ENCODE data around the gene SLC6A6.

Gene SLC6A6

DNA sequence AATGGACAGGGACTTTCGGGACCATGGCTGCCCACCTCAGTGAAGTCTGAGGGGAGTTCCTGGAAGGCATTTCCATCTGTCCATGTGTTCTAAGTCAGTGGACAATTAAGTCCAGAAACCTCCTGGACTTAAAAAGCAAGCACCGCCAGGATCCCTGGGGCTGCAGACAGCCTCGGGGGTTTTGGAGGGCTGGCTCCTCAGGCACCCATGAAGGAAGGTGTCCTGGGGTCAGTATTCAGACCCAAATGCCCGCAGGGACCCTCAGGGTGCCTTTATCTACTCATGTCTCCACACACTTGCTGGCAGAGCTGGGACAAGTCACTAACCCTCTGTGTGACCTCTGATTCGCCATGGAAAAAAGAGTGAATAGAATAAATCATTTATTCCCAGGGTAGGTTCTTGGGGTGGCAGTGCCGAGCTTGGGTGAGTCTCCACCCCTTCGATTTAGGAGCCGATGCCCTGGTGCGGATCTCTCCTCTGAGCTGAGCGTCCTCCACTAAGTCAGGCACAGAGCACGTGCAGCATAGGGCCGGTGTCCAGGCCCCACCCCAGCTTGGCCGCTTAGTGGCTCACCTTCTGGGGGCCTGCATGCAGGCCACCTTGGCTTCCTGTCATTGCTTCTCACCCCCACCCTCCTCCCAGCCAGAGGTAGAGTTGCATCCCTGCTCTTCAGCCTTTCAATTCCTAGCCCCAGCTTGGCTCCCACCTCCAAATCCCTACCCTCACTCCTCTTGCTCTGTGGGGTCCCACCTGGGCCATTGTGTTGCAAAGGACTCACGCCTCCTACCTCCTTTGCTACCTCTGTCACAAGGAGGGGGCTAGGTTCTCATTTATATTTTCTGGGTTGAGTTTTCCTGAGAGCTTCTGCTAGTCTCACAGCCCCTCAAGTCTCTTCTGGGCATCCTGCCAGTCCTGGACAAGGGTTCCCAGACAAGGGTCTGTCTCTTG, 19.9 kb downstream of the SLC6A6 start:
- no peak overlapping the region for H3K4me3 ChIP-seq (ENCODE audit: low read depth, low read length)
- no peak for DNase-seq (ENCODE audit: low read depth, low spot score)
- in situ Hi-C loops (cut with HindIII; ENCODE audit: low sequenced_read_pairs), result no loop called here
- no peak for TF ChIP-seq CTCF (IDR thresholded peaks at IDR 0.05; ENCODE audit: low read depth, low read length)

DNA sequence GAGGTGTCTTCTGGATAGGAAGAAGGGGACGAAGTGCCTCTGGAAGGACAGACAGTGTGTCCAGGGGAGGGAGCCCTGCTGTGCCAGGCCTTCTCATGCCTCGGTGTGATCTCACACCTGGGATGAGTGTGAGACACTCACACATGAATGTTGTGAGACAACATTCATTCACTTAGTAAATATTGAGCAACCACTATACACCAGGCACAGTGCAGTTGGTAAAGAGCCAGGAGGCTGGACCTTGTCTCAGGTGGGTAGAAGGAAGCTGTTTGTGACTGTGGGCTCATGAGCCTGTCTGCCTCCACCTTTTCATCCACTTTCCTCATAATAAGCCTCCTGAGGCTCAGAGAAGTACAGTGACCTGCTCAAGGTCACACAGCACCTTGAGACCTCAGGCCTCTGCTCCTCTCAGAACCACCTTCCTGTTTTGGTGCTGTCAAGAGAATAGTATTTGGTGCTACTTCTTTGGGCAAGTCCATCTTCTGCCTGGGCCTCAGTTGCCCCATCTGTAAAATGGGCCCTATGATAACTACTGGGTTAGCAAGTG, 20.9 kb downstream of the SLC6A6 start:
- no peak for TF ChIP-seq CTCF (IDR thresholded peaks at IDR 0.05; ENCODE audit: low read depth, low read length)
- DNase-seq (ENCODE audit: low read depth, low spot score), result no peak
- H3K4me3 ChIP-seq (ENCODE audit: low read depth, low read length), result no peak overlapping the region
- in situ Hi-C loops (cut with HindIII; ENCODE audit: low sequenced_read_pairs), result no loop called here

DNA sequence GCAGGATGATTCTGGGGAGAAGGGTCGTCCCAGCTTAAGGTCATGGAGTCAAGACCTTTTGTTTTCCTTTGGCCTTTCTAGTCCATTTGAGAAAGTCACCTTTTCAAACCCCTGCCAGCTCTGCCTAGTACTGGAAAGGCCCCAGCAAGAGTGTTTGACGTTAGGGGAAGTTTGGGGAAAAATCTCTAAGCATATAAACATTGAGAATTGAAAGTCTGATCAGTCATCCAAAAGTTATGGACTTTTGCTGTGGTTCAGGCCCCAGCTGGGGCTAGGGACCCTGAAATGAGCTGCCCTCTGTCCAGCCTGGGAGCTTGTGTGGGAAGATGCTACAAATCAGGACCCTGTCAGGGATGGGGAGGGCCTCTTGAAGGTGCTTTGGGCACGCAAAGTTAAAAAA, 21.6 kb downstream of the SLC6A6 start:
- in situ Hi-C loops (cut with HindIII; ENCODE audit: low sequenced_read_pairs), result no loop called here
- H3K4me3 ChIP-seq (ENCODE audit: low read depth, low read length), result no peak overlapping the region
- TF ChIP-seq CTCF (IDR thresholded peaks at IDR 0.05; ENCODE audit: low read depth, low read length), result no peak
- no peak for DNase-seq (ENCODE audit: low read depth, low spot score)

DNA sequence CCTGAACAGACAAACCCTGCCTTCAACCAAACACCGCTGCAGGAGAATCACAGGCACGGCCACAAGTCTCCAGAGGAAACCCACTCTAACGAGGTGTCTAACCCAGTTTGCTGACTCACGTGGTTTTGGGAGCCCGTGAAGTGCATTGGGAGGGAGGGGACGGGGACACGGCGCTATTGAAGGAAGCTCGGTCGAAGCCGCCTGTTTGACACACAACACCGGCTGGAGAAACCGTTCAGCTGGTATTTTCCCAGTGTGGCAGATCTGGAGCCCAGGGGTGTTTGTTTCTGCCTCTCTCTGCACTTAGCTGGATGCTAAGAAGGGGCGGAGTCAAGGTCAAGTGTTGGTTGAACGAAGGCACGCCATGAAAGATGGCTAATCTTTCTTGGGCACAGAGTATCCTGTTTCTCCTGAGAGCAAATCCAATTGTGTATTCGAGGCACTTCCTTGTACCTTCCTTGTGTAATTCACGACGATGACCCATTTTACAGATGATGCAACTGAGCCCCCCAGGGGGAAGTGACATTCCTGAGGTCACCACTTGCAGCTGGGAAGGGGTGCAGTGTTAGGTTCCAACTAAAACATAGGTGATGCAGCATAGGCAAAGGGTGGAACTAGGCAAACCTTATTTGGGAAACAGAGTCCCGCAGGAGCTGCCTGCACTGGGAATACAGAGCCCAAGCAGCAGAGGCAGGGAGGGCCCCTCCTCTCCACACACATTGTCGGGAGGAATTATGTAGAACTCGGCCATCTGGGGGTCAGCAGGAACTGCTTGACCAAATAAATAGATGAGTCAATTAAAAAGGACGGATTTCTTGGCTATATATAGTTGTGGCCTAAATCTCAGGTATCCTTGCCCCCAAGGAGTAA, 22.5 kb downstream of the SLC6A6 start:
- TF ChIP-seq CTCF (IDR thresholded peaks at IDR 0.05; ENCODE audit: low read depth, low read length), result no peak
- in situ Hi-C loops (cut with HindIII; ENCODE audit: low sequenced_read_pairs), result no loop called here
- DNase-seq (ENCODE audit: low read depth, low spot score), result peak; percentile 27
- H3K4me3 ChIP-seq (ENCODE audit: low read depth, low read length), result no peak overlapping the region

DNA sequence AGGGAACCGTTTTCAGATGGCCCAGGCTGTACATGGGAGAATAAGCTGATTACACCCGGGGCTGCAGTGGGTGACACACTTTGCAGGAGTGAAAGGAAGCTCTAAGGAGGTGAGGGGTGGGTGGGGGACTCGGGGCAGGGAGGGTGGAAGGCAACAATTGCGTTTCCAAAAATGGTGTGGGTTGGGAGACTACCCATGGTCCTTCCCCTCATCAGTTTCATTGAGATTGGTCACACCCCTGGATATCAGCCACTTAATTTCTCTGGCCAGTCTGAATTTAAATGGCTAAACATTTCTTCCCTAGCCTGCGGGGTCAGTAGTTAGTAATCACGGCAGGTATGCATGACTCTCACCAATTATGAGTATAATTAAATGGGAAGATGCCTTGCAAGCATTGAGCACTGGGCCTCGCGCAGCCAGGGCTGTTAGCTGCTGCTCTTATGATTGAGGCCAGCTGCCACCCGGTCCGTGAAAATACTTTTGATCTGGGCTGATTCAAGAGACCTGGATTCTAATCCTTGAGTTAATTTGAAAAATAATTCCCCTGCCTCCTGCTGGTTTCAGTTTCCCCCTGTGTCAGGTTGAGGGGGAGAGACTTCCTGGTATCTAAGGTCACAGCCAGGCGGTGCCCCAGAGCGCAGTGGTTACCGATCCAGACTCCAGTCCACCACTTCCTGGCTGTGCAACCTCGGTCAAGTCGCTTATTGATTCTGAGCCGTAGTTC, 23.3 kb downstream of the SLC6A6 start:
- peak; percentile 36 for TF ChIP-seq CTCF (IDR thresholded peaks at IDR 0.05; ENCODE audit: low read depth, low read length)
- no peak for DNase-seq (ENCODE audit: low read depth, low spot score)
- H3K4me3 ChIP-seq (ENCODE audit: low read depth, low read length), result no peak overlapping the region
- in situ Hi-C loops (cut with HindIII; ENCODE audit: low sequenced_read_pairs), result no loop called here

DNA sequence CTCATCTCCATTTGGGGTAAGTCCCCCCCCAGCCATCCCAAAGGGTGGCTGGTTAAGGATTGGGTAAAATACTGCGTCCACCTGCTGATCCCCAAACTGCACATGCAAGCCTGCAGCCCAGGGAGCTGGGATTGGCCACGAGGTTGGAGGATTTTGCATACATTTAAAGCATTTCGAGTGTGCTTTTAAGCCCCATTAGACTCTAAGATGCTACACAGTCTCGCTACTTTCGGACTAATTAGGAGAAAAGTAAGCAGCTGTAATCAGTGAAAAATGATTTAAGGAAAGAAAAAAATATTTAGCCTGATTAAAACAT, 23.9 kb downstream of the SLC6A6 start:
- TF ChIP-seq CTCF (IDR thresholded peaks at IDR 0.05; ENCODE audit: low read depth, low read length), result no peak
- no peak overlapping the region for H3K4me3 ChIP-seq (ENCODE audit: low read depth, low read length)
- in situ Hi-C loops (cut with HindIII; ENCODE audit: low sequenced_read_pairs), result no loop called here
- no peak for DNase-seq (ENCODE audit: low read depth, low spot score)
